Hepatic stellate cell (primary cell): ENCODE data around the gene GALNT12.

Experiments used
- DNase-seq: peaks from one replicate; pipeline ENCODE4 v3.0.0; 2011; ENCODE audit warnings: low spot score

Gene GALNT12, protein sequence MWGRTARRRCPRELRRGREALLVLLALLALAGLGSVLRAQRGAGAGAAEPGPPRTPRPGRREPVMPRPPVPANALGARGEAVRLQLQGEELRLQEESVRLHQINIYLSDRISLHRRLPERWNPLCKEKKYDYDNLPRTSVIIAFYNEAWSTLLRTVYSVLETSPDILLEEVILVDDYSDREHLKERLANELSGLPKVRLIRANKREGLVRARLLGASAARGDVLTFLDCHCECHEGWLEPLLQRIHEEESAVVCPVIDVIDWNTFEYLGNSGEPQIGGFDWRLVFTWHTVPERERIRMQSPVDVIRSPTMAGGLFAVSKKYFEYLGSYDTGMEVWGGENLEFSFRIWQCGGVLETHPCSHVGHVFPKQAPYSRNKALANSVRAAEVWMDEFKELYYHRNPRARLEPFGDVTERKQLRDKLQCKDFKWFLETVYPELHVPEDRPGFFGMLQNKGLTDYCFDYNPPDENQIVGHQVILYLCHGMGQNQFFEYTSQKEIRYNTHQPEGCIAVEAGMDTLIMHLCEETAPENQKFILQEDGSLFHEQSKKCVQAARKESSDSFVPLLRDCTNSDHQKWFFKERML

DNA sequence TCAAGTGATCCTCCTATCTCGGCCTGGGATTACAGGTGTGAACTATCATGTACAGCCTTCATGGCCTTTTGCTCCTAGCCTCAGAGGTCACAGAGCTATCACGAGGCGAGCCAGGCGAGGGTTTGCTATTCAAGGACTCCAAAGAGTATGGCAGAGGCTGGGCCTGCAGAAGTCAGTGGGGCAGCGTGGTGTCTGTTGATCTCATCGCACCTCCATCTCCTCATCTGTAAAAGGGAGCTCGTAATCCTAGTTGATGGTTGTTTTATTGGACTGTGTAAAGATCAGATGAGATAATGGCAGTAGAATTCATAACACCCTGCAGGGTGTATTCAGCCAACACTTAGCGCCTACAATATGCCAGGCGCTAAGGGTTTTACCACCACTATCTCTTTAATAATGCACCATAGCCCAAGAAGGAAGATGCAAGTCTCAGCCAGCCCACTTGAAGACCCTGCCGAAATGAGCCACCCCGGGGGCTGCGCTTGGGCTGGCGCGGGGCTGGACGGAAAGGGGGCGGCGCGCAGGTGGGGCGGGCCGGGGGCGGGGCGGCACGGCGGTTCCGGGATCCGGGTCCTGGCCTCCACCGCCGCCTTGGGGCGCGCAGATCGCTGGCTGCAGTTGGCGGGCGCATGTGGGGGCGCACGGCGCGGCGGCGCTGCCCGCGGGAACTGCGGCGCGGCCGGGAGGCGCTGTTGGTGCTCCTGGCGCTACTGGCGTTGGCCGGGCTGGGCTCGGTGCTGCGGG is at the start of gene GALNT12:
Gene GALNT12, plus strand, starts transcription at position 601 of the 744 bp plus-strand sequence. Its CDS starts 29 bp downstream, at position 630.
- DNase-seq, result no peak

DNA sequence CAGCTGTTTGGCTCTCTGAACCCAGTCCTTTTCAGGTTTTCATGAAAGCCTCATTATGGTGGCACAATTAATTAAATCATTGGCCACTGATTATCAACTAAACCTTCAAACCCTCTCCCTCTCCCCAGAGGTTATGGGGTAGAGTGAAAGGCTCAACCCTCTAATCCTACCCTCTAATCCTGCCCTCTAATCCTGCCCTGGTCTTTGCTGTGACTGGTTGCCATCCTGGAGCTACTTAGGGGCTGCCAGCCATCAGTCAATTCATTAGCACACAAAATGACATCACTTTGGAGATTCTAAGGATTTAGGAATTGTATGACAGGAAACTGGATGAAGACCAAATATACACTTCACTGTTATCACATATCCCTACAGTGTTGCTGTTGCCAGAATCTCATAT is 47.2 kb upstream of the GALNT12 start:
- DNase-seq, result no peak

- DNase-seq, result no peak
These were observed 43.3 kb upstream of the GALNT12 start for GRCh38 chr9:98763986-98764745.

- DNase-seq, result no peak
These were observed 42.2 kb upstream of the GALNT12 start for GRCh38 chr9:98765256-98765655.

DNA sequence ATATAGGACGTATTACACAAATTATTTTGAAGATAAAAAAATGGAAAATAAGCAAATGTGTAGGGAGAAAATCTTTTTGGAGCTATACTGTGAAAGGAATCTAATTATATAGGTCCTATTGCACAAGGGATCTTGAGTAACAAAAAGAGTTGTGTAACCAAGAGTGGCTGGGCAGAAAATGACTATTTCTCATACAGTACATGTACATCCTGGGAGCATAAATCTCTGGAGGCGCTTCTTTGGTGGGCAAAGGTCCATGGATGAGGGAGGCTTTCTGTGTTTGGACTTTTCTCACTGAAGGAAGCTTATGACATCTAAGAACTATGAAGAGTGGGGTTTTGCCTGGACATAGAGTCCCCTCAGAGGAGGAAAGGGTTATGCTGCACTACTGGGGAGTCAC is 40.9 kb upstream of the GALNT12 start:
- DNase-seq, result no peak

- DNase-seq, result no peak
These were observed 40.3 kb upstream of the GALNT12 start for GRCh38 chr9:98767196-98767595.

- DNase-seq, result no peak
These were observed 39.6 kb upstream of the GALNT12 start for GRCh38 chr9:98767915-98768314.

GRCh38 chr9:98768344-98768743 is 39.1 kb upstream of the GALNT12 start:
- no peak for DNase-seq

DNA sequence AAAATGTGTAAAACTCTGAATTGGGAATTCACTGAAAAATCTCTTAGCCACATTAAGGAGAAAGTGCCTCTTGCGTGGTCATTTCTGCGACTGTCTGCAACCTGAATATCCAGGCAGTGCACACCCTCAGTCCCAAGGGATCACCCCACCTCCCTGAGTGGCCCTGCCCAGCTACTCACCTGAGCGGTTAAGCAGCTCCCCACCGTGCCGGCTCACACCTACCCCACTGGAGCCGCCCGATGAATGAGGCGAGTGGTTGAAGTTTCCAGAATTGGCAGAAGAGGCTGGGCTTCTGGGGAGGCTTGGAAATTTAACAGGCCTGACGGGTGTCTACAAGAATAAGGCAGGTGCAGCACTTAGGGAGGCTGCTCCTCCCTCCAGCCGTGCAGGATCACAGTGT is 36.8 kb upstream of the GALNT12 start:
- no peak for DNase-seq

DNA sequence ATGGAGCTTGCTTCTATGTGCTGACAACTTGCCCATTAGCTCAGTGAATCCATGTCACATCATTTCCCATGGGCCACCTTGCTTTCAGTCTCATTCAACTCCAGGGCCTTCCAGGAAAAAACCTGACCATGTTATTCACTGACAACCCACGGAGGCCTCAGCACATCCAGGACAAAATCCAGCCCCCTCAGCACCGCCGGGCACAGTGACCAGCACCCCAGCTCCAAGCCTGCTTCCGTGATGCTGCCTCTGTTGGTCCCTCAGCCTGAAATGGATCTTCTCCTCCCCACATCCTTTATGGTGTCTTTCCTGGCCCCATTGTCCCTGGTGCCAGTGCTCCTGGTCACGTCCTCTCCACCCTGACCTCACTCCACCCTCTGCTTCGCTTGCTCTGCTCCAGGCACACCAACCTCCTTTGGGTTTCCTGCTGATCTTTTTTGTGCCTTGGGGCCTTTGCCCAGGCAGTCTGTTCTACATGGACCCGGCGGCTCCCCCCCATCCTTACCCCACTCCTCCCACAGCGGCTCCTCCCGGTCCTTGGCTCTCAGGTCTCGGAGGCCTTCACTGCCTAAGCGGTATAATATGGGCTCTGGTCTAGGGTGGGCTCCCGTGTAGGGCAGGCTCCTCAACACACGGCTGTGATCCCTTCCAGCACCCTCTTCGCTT is 36.1 kb upstream of the GALNT12 start:
- no peak for DNase-seq

GRCh38 chr9:98772364-98773155 is 34.9 kb upstream of the GALNT12 start:
- DNase-seq, result no peak

DNA sequence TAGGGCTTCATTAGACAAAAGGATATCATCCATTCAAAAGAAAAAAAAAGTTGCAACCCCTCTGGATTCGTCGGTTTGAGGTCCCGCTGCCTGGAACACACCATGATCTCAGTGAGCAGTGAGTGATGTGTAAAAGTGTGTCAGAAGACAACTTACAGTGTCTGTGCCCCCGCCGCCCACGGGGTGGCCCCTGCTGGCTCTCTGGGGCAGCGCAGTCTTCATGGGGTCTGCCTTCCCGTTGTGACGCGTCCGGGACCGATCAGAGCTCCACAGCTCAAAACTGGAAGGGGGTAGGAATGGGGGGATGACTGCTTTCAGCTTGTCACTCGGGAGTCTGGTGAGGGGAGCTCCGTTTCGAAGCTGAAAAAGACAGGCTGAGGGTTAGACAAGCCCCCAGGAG is 33.7 kb upstream of the GALNT12 start:
- no peak for DNase-seq

DNA sequence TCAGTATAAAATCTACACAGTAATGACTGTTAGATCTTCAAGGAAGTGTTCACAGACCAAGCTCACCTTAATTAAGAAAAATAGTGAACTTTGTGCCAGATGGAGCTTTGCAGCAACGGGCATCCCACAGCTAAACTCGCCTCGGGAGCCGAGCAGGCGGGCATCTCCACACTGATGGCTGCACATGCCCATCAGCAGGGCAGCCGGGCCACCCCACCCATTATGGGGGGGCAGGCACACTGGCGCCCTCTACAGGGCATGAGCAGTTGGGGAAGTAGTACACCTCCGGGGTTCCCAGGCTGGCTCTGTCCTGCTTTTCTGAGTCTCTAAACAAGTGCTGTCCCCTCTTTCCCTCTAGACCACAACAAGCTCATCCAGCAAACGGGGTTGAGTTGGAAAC is 32.7 kb upstream of the GALNT12 start:
- DNase-seq, result peak; percentile 44

GRCh38 chr9:98775831-98776441 is 31.5 kb upstream of the GALNT12 start:
- peak; percentile 86 for DNase-seq

DNA sequence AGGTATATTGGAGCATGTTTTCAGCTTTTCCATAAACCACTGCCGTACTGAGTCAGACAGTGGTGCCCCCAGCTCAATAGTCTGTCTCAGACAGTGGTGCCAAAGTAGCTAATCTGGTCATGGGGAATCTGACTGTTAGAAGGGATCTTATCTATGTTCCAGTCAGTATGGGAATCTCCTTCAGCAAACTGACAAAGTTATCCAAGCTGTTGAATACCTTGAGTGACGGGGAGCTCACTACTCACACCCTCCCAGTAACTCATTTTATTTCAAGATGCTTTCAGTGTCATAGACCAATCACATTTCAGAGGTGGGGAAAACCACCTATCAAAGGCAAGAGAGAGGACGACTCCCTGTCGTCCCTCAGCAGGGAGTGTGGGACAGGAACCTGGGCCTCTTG is 29.9 kb upstream of the GALNT12 start:
- no peak for DNase-seq

- no peak for DNase-seq
These were observed 29.2 kb upstream of the GALNT12 start for GRCh38 chr9:98778251-98778650.

- DNase-seq, result no peak
These were observed 28.5 kb upstream of the GALNT12 start for GRCh38 chr9:98778711-98779530.

GRCh38 chr9:98780059-98780749 is 27.3 kb upstream of the GALNT12 start:
- DNase-seq, result no peak
